Immature natural killer cell (primary cell): ENCODE results near the gene IPO11. TPM values are rescaled to one million over a fixed set of nuclear protein-coding genes. Genes with fewer than 3 reads are reported as not detected.

Experiments used
- DNase-seq, 3 donors: peaks; one replicate each; pipeline ENCODE4 v3.0.0; 2022; ENCODE audit warnings: mixed read lengths in 1 of 3
- H3K27ac Mint-ChIP-seq, 6 donors: one replicate each; pipeline ENCODE4 v1.8.0; 2020; ENCODE audit warnings: mixed read lengths in 6 of 6, mild to moderate bottlenecking in 5 of 6, inconsistent platforms in 4 of 6, moderate library complexity in 3 of 6
- H3K27me3 Mint-ChIP-seq, 3 donors: one replicate each; pipeline ENCODE4 v1.8.0; 2020 to 2021; ENCODE audit warnings: low read depth in 3 of 3, mild to moderate bottlenecking in 3 of 3, mixed read lengths in 3 of 3, moderate library complexity in 3 of 3, inconsistent platforms in 1 of 3
- H3K36me3 Mint-ChIP-seq, 3 donors: one replicate each; pipeline ENCODE4 v1.8.0; 2020; ENCODE audit warnings: mixed read lengths in 3 of 3, inconsistent platforms in 2 of 3, mild to moderate bottlenecking in 2 of 3
- H3K4me1 Mint-ChIP-seq, 2 donors: one replicate each; pipeline ENCODE4 v1.8.0; 2020; ENCODE audit warnings: inconsistent platforms in 2 of 2, mild to moderate bottlenecking in 2 of 2, mixed read lengths in 2 of 2, moderate library complexity in 1 of 2
- H3K4me3 Mint-ChIP-seq, 5 donors: one replicate each; pipeline ENCODE4 v1.8.0; 2020; ENCODE audit warnings: mild to moderate bottlenecking in 5 of 5, mixed read lengths in 5 of 5, inconsistent platforms in 3 of 5, moderate library complexity in 3 of 5
- H3K9me3 Mint-ChIP-seq, 6 donors: one replicate each; pipeline ENCODE4 v1.8.0; 2020; ENCODE audit warnings: mild to moderate bottlenecking in 6 of 6, mixed read lengths in 6 of 6, inconsistent platforms in 4 of 6, moderate library complexity in 3 of 6
- polyA plus RNA-seq, 3 donors: library from polyadenylated mRNA; unstranded; fragments of 300-500 nt; fragmentation: Illumina TruSeq; gene quantifications; one replicate each; pipeline ENCODE4 v1.2.3, GENCODE V29; 2021

The IPO11 gene
- polyA plus RNA-seq, 3 donors from 2014 or later, result 15.1 to 30.0 (median 25.3) TPM

GRCh38 chr5:62575066-62575465 is 162.5 kb downstream of the IPO11 start:
- peak overlapping the region in 5 of 6 donors; percentile 38 to 46 (median 39) for H3K27ac Mint-ChIP-seq
- H3K27me3 Mint-ChIP-seq, result peaks cover 3 to 4% (median 3%) of the 10 kb centered on the region in 3 donors
- no peaks in the 10 kb centered on the region for H3K9me3 Mint-ChIP-seq
- DNase-seq, result no peak
- H3K36me3 Mint-ChIP-seq, result no peaks in the 10 kb centered on the region
- H3K4me1 Mint-ChIP-seq, result peaks cover 33 to 68% of the 10 kb centered on the region in 2 donors
- H3K4me3 Mint-ChIP-seq, result no peak overlapping the region

GRCh38 chr5:62575489-62575888 is 162.9 kb downstream of the IPO11 start:
- H3K4me1 Mint-ChIP-seq, result peaks cover 38 to 72% of the 10 kb centered on the region in 2 donors
- no peak overlapping the region for H3K4me3 Mint-ChIP-seq
- H3K27ac Mint-ChIP-seq, result peak overlapping the region; percentile 38 to 53 (median 40)
- no peak for DNase-seq
- H3K27me3 Mint-ChIP-seq, result peaks cover 3 to 4% (median 3%) of the 10 kb centered on the region in 3 donors
- H3K36me3 Mint-ChIP-seq, result no peaks in the 10 kb centered on the region
- no peaks in the 10 kb centered on the region for H3K9me3 Mint-ChIP-seq

DNA sequence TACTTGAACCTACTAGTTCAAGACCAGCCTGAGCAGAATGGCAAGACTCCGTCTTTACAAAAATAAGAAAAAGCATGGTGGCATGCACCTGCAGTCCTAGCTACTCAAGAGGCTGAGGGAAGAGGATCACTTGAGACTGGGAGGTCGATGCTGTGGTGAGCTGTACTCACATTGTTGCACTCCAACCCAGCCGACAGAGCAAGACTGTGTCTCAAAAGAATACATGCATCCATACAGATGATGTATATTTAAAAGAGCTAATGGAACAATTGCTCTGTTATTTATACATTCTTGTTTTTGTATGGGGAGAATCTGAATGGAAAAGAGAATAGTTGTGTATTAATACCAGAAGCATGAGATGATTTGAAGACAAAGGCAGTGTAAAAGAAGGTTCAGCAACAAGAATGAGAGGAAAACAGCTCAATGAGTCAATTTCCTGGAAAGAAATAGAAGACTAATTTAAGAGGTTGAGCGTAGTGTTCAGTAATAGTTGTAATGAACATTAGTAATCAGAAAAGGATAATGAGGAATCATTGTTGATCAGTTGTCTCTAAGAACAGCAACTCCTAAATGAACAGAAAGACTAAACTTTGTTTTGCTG is 164.1 kb downstream of the IPO11 start:
- DNase-seq, result no peak
- Mint-ChIP-seq H3K9me3 (no peaks in the 10 kb centered on the region), H3K27me3 (peaks cover 3 to 4% (median 3%) of the 10 kb centered on the region in 3 donors), H3K4me3 (peak overlapping the region in 1 of 5 donors; percentile 1), H3K27ac (peak overlapping the region; percentile 57 to 70 (median 64)), H3K4me1 (peaks cover 47 to 84% of the 10 kb centered on the region in 2 donors), H3K36me3 (no peaks in the 10 kb centered on the region)

GRCh38 chr5:62577488-62577887 is 164.9 kb downstream of the IPO11 start:
- DNase-seq, result no peak
- Mint-ChIP-seq H3K27me3 (peaks cover 2 to 3% (median 3%) of the 10 kb centered on the region in 3 donors), H3K4me3 (no peak overlapping the region), H3K9me3 (no peaks in the 10 kb centered on the region), H3K4me1 (peaks cover 51 to 86% of the 10 kb centered on the region in 2 donors), H3K27ac (peak overlapping the region in 1 of 6 donors; percentile 57), H3K36me3 (no peaks in the 10 kb centered on the region)

- peak within 1 kb of the TSS; percentile 83 to 86 (median 85) for H3K4me3 Mint-ChIP-seq
- H3K36me3 Mint-ChIP-seq, result no peaks in the 10 kb centered on the region
- H3K4me1 Mint-ChIP-seq, result peaks cover 45 to 78% of the 10 kb centered on the region in 2 donors
- peaks cover 2 to 3% (median 3%) of the 10 kb centered on the region in 3 donors for H3K27me3 Mint-ChIP-seq
- H3K9me3 Mint-ChIP-seq, result no peaks in the 10 kb centered on the region
- DNase-seq, result peak; percentile 79 to 85 (median 84)
- H3K27ac Mint-ChIP-seq, result peak within 1 kb of the TSS; percentile 86 to 94 (median 89)
Measured at GRCh38 chr5:62578540-62578939, 166.0 kb downstream of the IPO11 start, which contains the start of gene LRRC70. TSS of gene LRRC70 (plus strand) at chr5:62578819. CDS start at chr5:62579439, 620 bp downstream.

- DNase-seq, result no peak
- H3K27me3 Mint-ChIP-seq, result peaks cover 2 to 3% (median 3%) of the 10 kb centered on the region in 3 donors
- peak overlapping the region; percentile 84 to 89 (median 88) for H3K27ac Mint-ChIP-seq
- peak overlapping the region; percentile 71 to 86 (median 77) for H3K4me3 Mint-ChIP-seq
- H3K36me3 Mint-ChIP-seq, result no peaks in the 10 kb centered on the region
- peaks cover 53 to 82% of the 10 kb centered on the region in 2 donors for H3K4me1 Mint-ChIP-seq
- H3K9me3 Mint-ChIP-seq, result no peaks in the 10 kb centered on the region
Measured at GRCh38 chr5:62579761-62580160, 167.2 kb downstream of the IPO11 start.

- DNase-seq, result no peak
- peaks cover 0 to 4% (median 3%) of the 10 kb centered on the region in 3 donors for H3K36me3 Mint-ChIP-seq
- H3K4me1 Mint-ChIP-seq, result peaks cover 57 to 88% of the 10 kb centered on the region in 2 donors
- H3K27ac Mint-ChIP-seq, result peak overlapping the region; percentile 87 to 97 (median 90)
- no peaks in the 10 kb centered on the region for H3K9me3 Mint-ChIP-seq
- H3K4me3 Mint-ChIP-seq, result peak overlapping the region; percentile 70 to 86 (median 81)
- peaks cover 2 to 3% (median 3%) of the 10 kb centered on the region in 3 donors for H3K27me3 Mint-ChIP-seq
Measured at GRCh38 chr5:62581836-62582597, 169.5 kb downstream of the IPO11 start.

DNA sequence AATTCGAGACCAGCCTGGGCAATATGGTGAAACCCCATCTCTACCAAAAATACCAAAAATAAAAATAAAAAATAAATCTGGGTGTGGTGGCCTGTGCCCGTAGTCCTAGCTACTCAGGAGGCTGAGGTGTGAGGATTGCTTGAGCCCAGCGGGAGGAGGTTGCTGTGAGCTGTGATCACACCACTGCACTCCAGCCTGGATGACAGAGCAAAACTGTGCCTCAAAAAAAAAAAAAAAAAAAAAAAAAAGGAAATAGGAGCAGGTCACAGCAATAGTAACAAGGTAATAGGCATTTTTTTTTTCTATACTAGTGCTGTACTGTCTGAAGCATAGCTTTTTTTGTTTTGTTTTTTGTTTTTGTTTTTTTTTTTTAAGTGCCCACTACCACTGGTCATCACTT is 171.8 kb downstream of the IPO11 start:
- no peak for DNase-seq
- H3K36me3 Mint-ChIP-seq, result peaks cover 4 to 11% (median 10%) of the 10 kb centered on the region in 3 donors
- H3K27ac Mint-ChIP-seq, result peak overlapping the region in 1 of 6 donors; percentile 60
- H3K4me3 Mint-ChIP-seq, result no peak overlapping the region
- H3K4me1 Mint-ChIP-seq, result peaks cover 50 to 89% of the 10 kb centered on the region in 2 donors
- H3K27me3 Mint-ChIP-seq, result peaks cover 0 to 2% (median 0%) of the 10 kb centered on the region in 3 donors
- no peaks in the 10 kb centered on the region for H3K9me3 Mint-ChIP-seq

- Mint-ChIP-seq H3K9me3 (no peaks in the 10 kb centered on the region), H3K27ac (peak overlapping the region in 2 of 6 donors; percentile 23 to 60), H3K4me3 (no peak overlapping the region), H3K4me1 (peaks cover 42 to 82% of the 10 kb centered on the region in 2 donors), H3K27me3 (peaks cover 0 to 2% (median 0%) of the 10 kb centered on the region in 3 donors), H3K36me3 (peaks cover 6 to 13% (median 12%) of the 10 kb centered on the region in 3 donors)
- DNase-seq, result no peak
Measured at GRCh38 chr5:62585306-62585705, 172.7 kb downstream of the IPO11 start.

- no peak overlapping the region for H3K4me3 Mint-ChIP-seq
- H3K36me3 Mint-ChIP-seq, result peaks cover 6 to 13% (median 12%) of the 10 kb centered on the region in 3 donors
- H3K27ac Mint-ChIP-seq, result peak overlapping the region in 1 of 6 donors; percentile 60
- DNase-seq, result no peak
- H3K4me1 Mint-ChIP-seq, result peaks cover 38 to 77% of the 10 kb centered on the region in 2 donors
- no peaks in the 10 kb centered on the region for H3K9me3 Mint-ChIP-seq
- H3K27me3 Mint-ChIP-seq, result peaks cover 0 to 2% (median 0%) of the 10 kb centered on the region in 3 donors
Measured at GRCh38 chr5:62585751-62586150, 173.2 kb downstream of the IPO11 start.

GRCh38 chr5:62587737-62588136 is 175.2 kb downstream of the IPO11 start:
- H3K4me3 Mint-ChIP-seq, result no peak overlapping the region
- peak overlapping the region in 2 of 6 donors; percentile 9 to 70 for H3K27ac Mint-ChIP-seq
- no peaks in the 10 kb centered on the region for H3K9me3 Mint-ChIP-seq

DNA sequence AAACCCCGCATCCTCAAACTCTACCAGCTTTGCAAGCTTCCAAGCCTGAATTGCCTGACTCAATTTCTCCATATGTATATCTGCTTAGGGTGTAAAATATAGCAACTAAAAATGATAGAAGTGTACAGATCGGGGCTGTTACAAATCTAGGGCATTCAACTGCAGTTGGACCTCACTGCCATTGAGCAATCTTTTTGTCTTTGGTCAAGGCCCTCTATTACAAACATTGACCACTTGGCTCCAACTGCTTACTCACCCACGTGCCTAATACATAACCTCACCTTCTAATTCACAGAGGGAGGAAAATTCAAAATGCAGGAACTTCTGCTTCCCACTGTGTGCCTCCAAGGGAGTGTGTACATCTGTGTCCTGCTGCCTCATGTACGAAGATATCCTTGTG is 176.1 kb downstream of the IPO11 start:
- Mint-ChIP-seq H3K4me3 (no peak overlapping the region), H3K9me3 (no peaks in the 10 kb centered on the region), H3K27me3 (peaks cover 0 to 2% (median 0%) of the 10 kb centered on the region in 3 donors), H3K36me3 (peaks cover 20 to 32% (median 30%) of the 10 kb centered on the region in 3 donors), H3K27ac (no peak overlapping the region), H3K4me1 (peaks cover 24 to 65% of the 10 kb centered on the region in 2 donors)
- no peak for DNase-seq

More at GRCh38 chr5:62587737-62588136, 175.2 kb downstream of the IPO11 start:
- no peak for DNase-seq
- H3K27me3 Mint-ChIP-seq, result peaks cover 0 to 2% (median 0%) of the 10 kb centered on the region in 3 donors
- peaks cover 22 to 58% of the 10 kb centered on the region in 2 donors for H3K4me1 Mint-ChIP-seq
- peaks cover 16 to 25% (median 24%) of the 10 kb centered on the region in 3 donors for H3K36me3 Mint-ChIP-seq

DNA sequence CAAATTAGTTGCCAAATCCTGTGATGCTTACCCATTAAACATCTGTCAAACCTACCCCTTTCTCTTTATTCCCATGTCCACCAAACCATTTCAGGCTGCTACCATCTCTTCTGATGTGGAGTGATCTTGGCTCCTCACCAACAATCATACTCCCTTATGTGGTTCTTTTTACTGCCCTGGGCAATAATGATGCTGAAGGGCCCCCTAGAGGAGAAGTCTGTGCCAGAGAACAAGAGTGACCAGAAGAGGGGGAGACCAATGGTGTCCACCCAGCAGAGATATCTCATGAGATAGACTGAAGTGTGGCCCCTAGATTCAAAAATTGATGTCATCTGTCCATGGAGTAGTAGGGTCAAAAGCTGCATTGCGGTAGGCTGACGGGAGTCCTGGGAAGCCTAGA is 176.9 kb downstream of the IPO11 start:
- Mint-ChIP-seq H3K9me3 (no peaks in the 10 kb centered on the region), H3K27ac (peak overlapping the region in 1 of 6 donors; percentile 20), H3K27me3 (peaks cover 0 to 2% (median 0%) of the 10 kb centered on the region in 3 donors), H3K36me3 (peaks cover 20 to 32% (median 30%) of the 10 kb centered on the region in 3 donors), H3K4me1 (peaks cover 19 to 65% of the 10 kb centered on the region in 2 donors), H3K4me3 (no peak overlapping the region)
- no peak for DNase-seq
